IPS-18c (cell line): ENCODE data around the gene CGGBP1.
"Not testable (repeated sequence)": the region's sequence is repeated elsewhere in the genome, so short reads cannot be mapped to it uniquely, and the experiment has no call there.

Source experiments
- H3K4me3 ChIP-seq: 2 replicates; pipeline ENCODE4 v1.7.0; 2013; ENCODE audit warnings: low read depth, mild to moderate bottlenecking, low read length, moderate library complexity; ENCODE audit not compliant: insufficient read depth
- H3K9me3 ChIP-seq: one replicate; pipeline ENCODE4 v1.6.1; 2013; ENCODE audit warnings: mild to moderate bottlenecking, low read length, moderate library complexity; ENCODE audit not compliant: control insufficient read depth, insufficient read depth

Gene CGGBP1

GRCh38 chr3:88041005-88041404 lies 17.8 kb downstream of the CGGBP1 start:
- no peaks in the 10 kb centered on the region for H3K9me3 ChIP-seq
- H3K4me3 ChIP-seq = no peak overlapping the region

GRCh38 chr3:88040529-88040928 lies 18.3 kb downstream of the CGGBP1 start:
- no peak overlapping the region for H3K4me3 ChIP-seq
- no peaks in the 10 kb centered on the region for H3K9me3 ChIP-seq

DNA sequence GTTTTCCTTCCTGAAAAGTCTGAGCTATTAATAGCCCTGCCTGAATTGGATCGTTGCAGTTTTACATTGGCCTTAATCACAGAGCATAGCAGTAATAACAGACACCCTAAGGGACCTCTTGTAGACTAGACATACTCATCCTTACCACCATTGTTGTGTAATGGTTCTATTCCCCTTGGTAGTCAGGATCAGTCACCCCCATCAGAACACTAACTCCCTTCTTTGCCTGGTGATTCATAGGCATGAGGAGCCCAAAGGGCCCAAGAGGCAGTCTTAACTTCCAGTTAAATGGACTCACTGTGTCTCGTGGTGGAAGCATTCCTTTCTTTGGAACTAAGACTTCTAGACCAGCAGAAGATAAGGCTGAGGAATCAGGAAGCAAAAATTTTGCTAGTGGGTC lies 20.2 kb downstream of the CGGBP1 start:
- no peak overlapping the region for H3K4me3 ChIP-seq

DNA sequence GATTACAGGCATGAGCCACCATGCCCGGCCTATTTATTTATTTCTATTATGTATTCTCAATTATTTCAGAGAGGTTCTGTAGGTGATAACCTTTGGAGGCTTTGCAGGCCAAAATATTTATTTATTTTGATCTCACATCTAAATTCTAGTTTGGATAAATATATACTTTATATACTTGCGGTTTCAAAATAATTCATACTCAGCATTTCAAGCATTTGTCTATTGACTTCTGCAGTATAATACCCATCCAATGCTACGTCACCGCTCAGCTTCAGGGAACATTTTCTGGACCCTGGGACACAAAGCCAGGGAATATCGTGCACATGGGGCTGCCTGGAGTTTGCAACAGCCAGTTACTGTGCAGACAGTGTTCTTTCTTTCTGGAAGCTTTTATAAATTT lies 22.6 kb downstream of the CGGBP1 start:
- H3K4me3 ChIP-seq = no peak overlapping the region
- no peaks in the 10 kb centered on the region for H3K9me3 ChIP-seq

More for the DNA sequence above, 20.2 kb downstream of the CGGBP1 start:
- H3K9me3 ChIP-seq = no peaks in the 10 kb centered on the region

DNA sequence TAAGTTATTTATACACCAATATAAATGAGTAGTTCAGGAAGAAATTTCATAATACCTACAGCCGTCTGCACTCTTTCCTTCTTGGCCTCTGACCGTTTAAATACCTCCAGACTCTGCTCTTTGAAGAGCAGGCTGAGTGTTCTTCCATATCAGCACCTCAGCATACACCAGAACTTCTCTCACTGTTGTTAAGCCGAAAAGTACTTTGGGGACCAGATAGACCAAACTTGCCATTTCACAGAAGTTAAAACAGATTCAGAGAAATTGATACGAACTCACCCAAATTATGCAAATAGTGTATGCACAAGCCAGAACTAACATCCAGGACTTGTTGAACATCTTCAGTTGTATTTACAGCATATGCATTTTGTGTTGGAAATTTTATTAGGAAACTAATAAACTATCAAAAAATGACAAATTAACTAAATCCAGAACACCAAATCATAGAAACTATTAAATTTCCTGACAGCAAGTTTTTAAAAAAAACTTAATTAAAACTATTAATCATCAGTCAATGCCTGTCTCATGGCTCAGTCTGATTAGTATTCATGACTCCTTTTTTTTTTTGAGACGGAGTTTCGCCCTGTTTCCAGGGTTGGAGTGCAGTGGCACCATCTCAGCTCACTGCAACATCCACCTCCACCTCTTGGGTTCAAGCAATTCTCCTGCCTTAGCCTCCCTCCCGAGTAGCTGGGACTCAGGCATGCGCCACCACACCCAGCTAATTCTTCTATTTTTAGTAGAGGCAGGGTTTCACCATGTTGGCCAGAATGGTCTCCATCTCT lies 24.1 kb downstream of the CGGBP1 start:
- Histone ChIP-seq H3K4me3 (no peak overlapping the region), H3K9me3 (no peaks in the 10 kb centered on the region)

- no peak overlapping the region for H3K4me3 ChIP-seq
- H3K9me3 ChIP-seq = no peaks in the 10 kb centered on the region
Observed at GRCh38 chr3:88033808-88034207, 25.0 kb downstream of the CGGBP1 start.

- no peaks in the 10 kb centered on the region for H3K9me3 ChIP-seq
Observed at GRCh38 chr3:88033079-88033478, 25.7 kb downstream of the CGGBP1 start.

DNA sequence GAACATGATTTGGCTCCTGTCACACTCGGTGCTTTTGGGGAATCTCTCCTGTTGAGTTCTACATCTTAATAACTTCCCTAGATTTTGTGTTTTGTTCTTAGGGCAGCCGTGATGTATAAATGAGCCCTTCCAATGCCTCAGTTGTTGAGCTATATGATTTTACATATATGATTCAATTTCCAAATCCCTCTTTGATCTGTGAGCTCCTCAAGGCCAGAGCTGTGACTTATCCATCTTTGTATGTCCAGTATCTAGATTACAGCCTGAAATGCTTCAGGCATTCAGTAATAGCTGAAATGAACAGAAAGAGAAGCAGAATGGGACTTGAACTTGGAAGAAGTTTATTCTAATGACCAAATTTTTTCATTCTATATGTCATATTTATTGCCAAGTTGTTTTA lies 26.6 kb downstream of the CGGBP1 start:
- Histone ChIP-seq H3K9me3 (no peaks in the 10 kb centered on the region), H3K4me3 (no peak overlapping the region)

More at GRCh38 chr3:88033079-88033478, 25.7 kb downstream of the CGGBP1 start:
- no peak overlapping the region for H3K4me3 ChIP-seq

- H3K4me3 ChIP-seq = no peak overlapping the region
- no peaks in the 10 kb centered on the region for H3K9me3 ChIP-seq
Observed at GRCh38 chr3:88031642-88032077, 27.1 kb downstream of the CGGBP1 start.

DNA sequence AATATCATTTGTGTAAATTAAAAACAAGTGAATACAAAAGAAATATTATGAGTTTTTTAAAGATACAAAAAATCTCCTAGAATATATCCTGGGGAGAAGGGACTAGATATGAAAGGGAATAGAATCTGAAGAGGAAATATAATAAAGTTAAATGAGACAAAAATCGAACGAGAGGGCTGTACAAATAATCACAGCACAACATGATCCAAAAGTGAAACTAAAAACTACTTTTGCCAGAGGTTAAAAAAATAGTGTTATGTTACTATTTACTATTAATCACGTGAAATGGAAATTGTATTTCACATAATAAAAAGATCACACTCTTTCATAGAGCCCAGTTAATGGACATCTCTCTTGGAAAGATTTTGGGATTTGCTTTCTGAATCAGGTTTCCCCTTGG lies 28.6 kb downstream of the CGGBP1 start:
- no peaks in the 10 kb centered on the region for H3K9me3 ChIP-seq
- no peak overlapping the region for H3K4me3 ChIP-seq

DNA sequence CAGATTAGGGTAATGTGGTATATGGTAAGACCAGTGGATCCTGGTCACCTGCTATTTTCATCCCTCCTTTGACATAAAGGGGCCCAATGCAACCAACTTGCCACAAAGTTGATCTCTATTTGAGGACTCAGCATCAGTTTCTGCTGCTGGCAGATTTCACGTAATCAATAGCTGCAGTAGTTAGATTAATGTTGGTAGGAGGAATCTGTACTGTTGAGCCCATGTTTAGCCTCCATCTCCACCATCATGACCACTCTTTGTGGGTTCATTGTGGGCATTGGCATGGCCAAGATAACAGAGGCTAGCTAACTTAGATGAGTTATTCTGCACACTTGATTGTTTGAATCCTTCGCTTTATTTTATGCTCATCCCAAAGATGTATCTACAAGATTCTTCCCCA lies 29.9 kb downstream of the CGGBP1 start:
- no peak overlapping the region for H3K4me3 ChIP-seq

GRCh38 chr3:88025001-88025552 lies 33.7 kb downstream of the CGGBP1 start:
- no peak overlapping the region for H3K4me3 ChIP-seq
- H3K9me3 ChIP-seq = no peaks in the 10 kb centered on the region

More for the DNA sequence above, 29.9 kb downstream of the CGGBP1 start:
- H3K9me3 ChIP-seq = no peaks in the 10 kb centered on the region

DNA sequence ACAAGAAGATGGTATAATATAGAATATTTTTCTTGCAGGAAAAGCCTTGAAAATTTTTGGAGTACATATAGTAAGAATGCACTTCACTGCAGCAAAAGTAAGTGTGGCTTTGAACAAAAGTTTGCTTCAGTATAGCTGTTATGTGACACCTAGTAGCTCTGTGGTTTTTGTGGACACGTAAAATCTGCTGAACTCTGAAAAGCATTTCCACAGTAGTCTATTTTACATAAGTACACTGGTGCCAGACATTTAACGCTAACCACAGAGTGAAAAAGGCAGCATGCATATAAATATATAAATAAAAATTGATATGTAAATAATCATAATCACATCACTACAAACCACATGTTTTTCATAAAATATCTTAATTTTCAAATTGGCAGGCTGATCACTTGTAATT lies 39.8 kb downstream of the CGGBP1 start:
- Histone ChIP-seq H3K4me3 (no peak overlapping the region), H3K9me3 (no peaks in the 10 kb centered on the region)

- not testable (repeated sequence) for H3K4me3 ChIP-seq, H3K9me3 ChIP-seq
Observed at GRCh38 chr3:88015656-88016055, 43.1 kb downstream of the CGGBP1 start.

DNA sequence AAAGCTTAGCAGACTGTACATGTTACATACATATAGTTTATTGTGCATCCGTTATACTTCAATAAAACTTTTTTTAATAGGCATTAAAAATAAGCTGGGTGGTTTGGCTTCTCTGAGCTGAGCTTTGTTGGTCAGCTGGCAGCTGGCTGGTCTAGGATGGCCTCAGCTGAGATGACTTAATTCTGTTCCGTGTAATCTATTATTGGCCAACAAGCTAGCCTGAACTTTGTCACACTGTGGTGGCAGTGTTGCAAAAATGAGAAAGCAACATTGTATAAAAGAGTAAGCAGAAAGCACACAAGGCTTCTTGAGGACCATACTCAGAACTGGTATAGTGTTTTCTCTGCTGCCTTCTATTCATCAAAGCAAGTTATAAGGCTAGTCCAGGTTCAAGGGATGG lies 45.2 kb downstream of the CGGBP1 start:
- Histone ChIP-seq H3K4me3 (no peak overlapping the region), H3K9me3 (no peaks in the 10 kb centered on the region)

- Histone ChIP-seq H3K4me3 (no peak overlapping the region), H3K9me3 (no peaks in the 10 kb centered on the region)
Observed at GRCh38 chr3:88010810-88011209, 48.0 kb downstream of the CGGBP1 start.

DNA sequence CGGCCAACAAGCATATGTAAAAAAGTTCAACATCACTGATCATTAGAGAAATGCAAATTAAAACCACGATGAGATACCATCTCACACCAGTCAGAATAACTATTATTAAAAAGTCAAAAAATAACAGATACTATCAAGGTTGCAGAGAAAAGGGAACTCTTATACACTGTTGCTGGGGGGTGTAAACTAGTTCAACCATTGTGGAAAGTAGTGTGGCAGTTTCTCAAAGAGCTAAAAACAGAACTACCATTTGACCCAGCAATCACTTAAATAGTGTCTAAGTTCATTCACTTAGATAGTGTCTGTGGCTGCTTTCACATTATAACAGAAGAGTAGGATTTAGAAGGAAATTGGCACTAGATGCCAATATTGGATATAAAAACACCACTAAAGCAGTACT lies 49.7 kb downstream of the CGGBP1 start:
- Histone ChIP-seq H3K9me3 (no peaks in the 10 kb centered on the region), H3K4me3 (no peak overlapping the region)

DNA sequence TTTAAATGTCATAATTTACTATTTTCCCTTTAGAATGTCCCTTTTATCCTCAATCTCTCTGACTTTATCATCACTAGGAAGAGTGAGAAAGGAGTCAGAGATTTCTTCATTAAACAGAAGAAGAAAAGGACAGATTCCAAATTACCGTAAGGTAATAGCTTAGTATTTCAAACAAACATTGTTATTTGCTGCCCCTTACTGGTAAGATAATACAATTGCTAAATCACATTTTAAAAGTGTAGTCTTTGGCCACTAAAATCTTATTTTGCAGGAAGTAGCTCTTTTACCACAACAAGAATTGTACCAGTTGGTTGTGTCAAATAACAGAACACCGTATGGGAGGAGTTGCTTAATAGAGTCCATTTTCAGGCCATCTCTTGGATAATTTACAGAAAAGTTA lies 53.7 kb downstream of the CGGBP1 start:
- no peak overlapping the region for H3K4me3 ChIP-seq
- H3K9me3 ChIP-seq = no peaks in the 10 kb centered on the region
